Stimulated activated CD8-positive, alpha-beta memory T cell treated with anti-CD3 and anti-CD28 coated beads, Interleukin-2, amount 100 ng/mL, for 48 hours (primary cell): ENCODE data around the gene PLXNB2.

Source experiments
- DNase-seq, 2 donors: peaks; one replicate each; pipeline ENCODE4 v3.0.0-alpha.2; 2020; ENCODE audit warnings: low read depth in 2 of 2

Gene PLXNB2

GRCh38 chr22:50296658-50297490 is 10.6 kb downstream of the PLXNB2 start:
- no peak for DNase-seq

- DNase-seq, result no peak
Observed at GRCh38 chr22:50294319-50294656, 13.2 kb downstream of the PLXNB2 start.

- DNase-seq, result no peak
Observed at GRCh38 chr22:50293441-50294318, 13.8 kb downstream of the PLXNB2 start.

GRCh38 chr22:50292643-50293440 is 14.6 kb downstream of the PLXNB2 start:
- DNase-seq, result no peak

- DNase-seq, result no peak
Observed at GRCh38 chr22:50289942-50290630, 17.4 kb downstream of the PLXNB2 start.

GRCh38 chr22:50289151-50289941 is 18.1 kb downstream of the PLXNB2 start:
- no peak for DNase-seq

- no peak for DNase-seq
Observed at GRCh38 chr22:50287731-50288130, 19.7 kb downstream of the PLXNB2 start.

- no peak for DNase-seq
Observed at GRCh38 chr22:50286701-50287318, 20.6 kb downstream of the PLXNB2 start.

- DNase-seq, result no peak
Observed at GRCh38 chr22:50286275-50286674, 21.2 kb downstream of the PLXNB2 start.

- no peak for DNase-seq
Observed at GRCh38 chr22:50285568-50286229, 21.7 kb downstream of the PLXNB2 start.

GRCh38 chr22:50284479-50284878 is 23.0 kb downstream of the PLXNB2 start:
- DNase-seq, result no peak

GRCh38 chr22:50283821-50284220 is 23.6 kb downstream of the PLXNB2 start:
- DNase-seq, result no peak

- no peak for DNase-seq
Observed at GRCh38 chr22:50282361-50283155, 24.9 kb downstream of the PLXNB2 start.

- DNase-seq, result no peak
Observed at GRCh38 chr22:50281957-50282356, 25.5 kb downstream of the PLXNB2 start.

GRCh38 chr22:50281384-50281760 is 26.1 kb downstream of the PLXNB2 start:
- no peak for DNase-seq

GRCh38 chr22:50280708-50281383 is 26.6 kb downstream of the PLXNB2 start:
- DNase-seq, result no peak

- DNase-seq, result no peak
Observed at GRCh38 chr22:50280022-50280707, 27.3 kb downstream of the PLXNB2 start.
